Spleen (tissue), 11 donors: ENCODE data around the gene GSDMA. TPM values are rescaled to one million over a fixed set of nuclear protein-coding genes. Genes with fewer than 3 reads are reported as not detected.

ENCODE experiments used
- DNase-seq: peaks from one replicate; pipeline ENCODE4 v3.0.0-alpha.2; 2020
- H3K27ac ChIP-seq, 8 donors: fragments of 200-600 bp; sonication (generic) in 7 of 8; 1 replicate in 4 of 8; 2 replicates in 4 of 8; pipeline versions ENCODE4 v1.5.0 to v1.8.0; 2016 to 2021; ENCODE audit warnings: inconsistent platforms in 4 of 8, mild to moderate bottlenecking in 4 of 8, moderate library complexity in 1 of 8
- H3K27me3 ChIP-seq, 7 donors: fragments of 200-600 bp; sonication (generic) in 6 of 7; replicated peaks in 1 of 7; 1 replicate in 4 of 7; 2 replicates in 3 of 7; pipeline versions ENCODE4 v1.5.0 to v1.8.0; 2016 to 2021; ENCODE audit warnings: inconsistent platforms in 3 of 7, mild to moderate bottlenecking in 1 of 7
- H3K36me3 ChIP-seq, 6 donors: fragments of 200-600 bp; sonication (generic) in 5 of 6; 1 replicate in 4 of 6; 2 replicates in 2 of 6; pipeline versions ENCODE4 v1.5.0 to v1.8.0; 2016 to 2021; ENCODE audit warnings: inconsistent platforms in 2 of 6
- H3K4me1 ChIP-seq, 6 donors: fragments of 200-600 bp; sonication (generic) in 5 of 6; 1 replicate in 3 of 6; 2 replicates in 3 of 6; pipeline versions ENCODE4 v1.5.0 to v1.8.0; 2016 to 2021; ENCODE audit warnings: inconsistent platforms in 3 of 6
- H3K4me3 ChIP-seq, 8 donors: fragments of 200-600 bp; sonication (generic) in 7 of 8; 1 replicate in 4 of 8; 2 replicates in 4 of 8; pipeline versions ENCODE4 v1.5.0 to v1.8.0; 2016 to 2021; ENCODE audit warnings: inconsistent platforms in 4 of 8, mild to moderate bottlenecking in 4 of 8, moderate library complexity in 2 of 8
- H3K9me3 ChIP-seq, 8 donors: fragments of 200-600 bp; sonication (generic) in 7 of 8; 1 replicate in 4 of 8; 2 replicates in 4 of 8; pipeline versions ENCODE4 v1.5.0 to v1.8.0; 2016 to 2021; ENCODE audit warnings: inconsistent platforms in 4 of 8
- CTCF ChIP-seq, 11 experiments: fragments of 200-600 bp in 7 of 11; fragments of 450-650 bp in 4 of 11; sonication (generic) in 4 of 11; IDR thresholded peaks in 8 of 11; conservative IDR thresholded peaks in 3 of 11; 1 replicate in 7 of 11; 2 replicates in 4 of 11; pipeline versions ENCODE4 v1.4.0 to v1.8.0; 2016 to 2021; ENCODE audit warnings: antibody characterized with exemption in 11 of 11, inconsistent platforms in 4 of 11, mild to moderate bottlenecking in 1 of 11
- POLR2A ChIP-seq, 3 donors: fragments of 450-650 bp; IDR thresholded peaks; one replicate each; pipeline ENCODE4 v1.5.1; 2017; ENCODE audit warnings: antibody characterized with exemption in 3 of 3, mild to moderate bottlenecking in 1 of 3
- POLR2AphosphoS5 ChIP-seq, 3 donors: sonication (generic); formaldehyde crosslinking; IDR thresholded peaks; one replicate each; pipeline ENCODE4 v1.5.1; 2017; ENCODE audit warnings: antibody characterized with exemption in 3 of 3
- WGBS, 5 donors: extraction: QIAGEN DNeasy Blood & Tissue Kit in 3 of 5; methylation state at CpG; one replicate each; pipeline versions ENCODE4 v1.1.5 to v1.1.7; 2013 to 2018; 5-methylcytosine and 5-hydroxymethylcytosine counted together
- intact Hi-C: fragments of 100-400 bp; cut with DNase I; formaldehyde crosslinking; loops from one replicate; pipeline ENCODE4 v1.15.0; 2023; ENCODE audit warnings: low total_unique reads
- microRNA-seq, 3 donors: library from miRNA; unstranded; fragments of <30 nt; microRNA quantifications; one replicate each; pipeline versions ENCODE4 to v1.1.0, GENCODE V29; 2019 to 2020
- polyA plus RNA-seq, 3 donors: library from polyadenylated mRNA; stranded (reverse); fragments of 200-250 nt; gene quantifications; one replicate each; pipeline ENCODE4 v1.2.1, GENCODE V29; 2013
- small RNA-seq, 4 donors: library from RNA; depleted of rRNA; stranded (forward); fragments of <200 nt; gene quantifications; one replicate each; pipeline ENCODE3, GENCODE V24; 2016
- total RNA-seq, 7 donors: library from RNA; depleted of rRNA in 3 of 7; stranded (reverse); fragments of >200 nt in 3 of 7; fragmentation: NEBNext Ultra II Directional in 4 of 7; extraction: Animal tissue kit (Norgen Biotek cat#: 25700) in 4 of 7; gene quantifications; one replicate each; pipeline versions ENCODE4 v1.1.0 to v1.2.1, GENCODE V29; 2016 to 2021
- donor health status: healthy with polysubstance abuse.
- donor health status: DM: no; HTN: no; CAD: no; lungs with moderate emphysema.
- donor health status: DM: no; HTN: no; CAD: no.
- donor health status: Bipolar disorder and iron deficiency.
- donor health status: healthy.
- donor health status: DM: no; HTN: no; CAD: no.
- donor health status: DM: yes; HTN: yes; CAD: no.

GSDMA gene
- total and polyA plus RNA-seq, 10 donors, result 0.07 to 1.2 (median 0.41) TPM; not detected in 3

DNA sequence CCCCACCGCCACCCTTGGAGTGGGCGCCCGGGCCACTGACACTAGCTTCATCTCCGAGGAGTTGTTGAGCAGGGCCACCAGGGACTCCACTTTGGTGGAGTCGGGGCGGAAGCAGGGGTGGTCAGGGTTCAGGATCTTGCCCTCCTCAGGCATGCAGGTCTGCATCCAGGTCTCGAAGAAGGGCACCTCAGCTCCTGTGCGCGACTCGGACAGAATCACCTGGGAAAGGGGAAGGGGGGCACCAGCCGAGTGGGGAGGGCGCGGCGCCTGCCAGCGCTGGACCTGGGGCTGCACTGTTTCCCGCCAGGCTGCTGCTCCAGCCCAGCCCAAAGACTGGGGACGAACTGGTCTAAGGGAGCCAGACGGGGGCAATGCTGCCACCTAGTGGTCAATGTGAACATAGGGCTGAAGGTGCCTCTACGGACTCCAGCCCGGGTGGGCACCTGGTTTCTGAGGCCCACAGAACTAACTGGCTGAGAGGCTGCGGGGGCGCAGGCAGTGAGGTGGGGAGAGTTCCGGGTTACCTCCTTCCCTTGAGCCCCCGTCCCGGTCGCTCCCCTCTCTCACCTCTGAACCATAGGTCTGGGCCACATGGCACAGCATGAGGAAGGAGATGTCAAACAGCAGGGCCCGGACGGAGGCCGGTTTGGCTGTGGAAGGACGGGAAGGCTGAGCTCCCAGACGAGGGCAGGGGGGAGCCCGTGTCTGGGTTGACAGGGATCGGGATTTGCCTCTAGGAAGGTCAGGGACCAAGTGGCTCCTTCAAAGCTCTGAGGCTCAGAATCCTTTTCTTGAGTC lies 64.2 kb downstream of the GSDMA start:
- Histone ChIP-seq H3K9me3 (no peaks in the 10 kb centered on the region), H3K36me3 (peaks cover 0 to 100% (median 81%) of the 10 kb centered on the region in 6 donors), H3K27me3 (no peaks in the 10 kb centered on the region), H3K4me3 (no peak overlapping the region), H3K4me1 (peaks cover 12 to 54% (median 30%) of the 10 kb centered on the region in 6 donors), H3K27ac (no peak overlapping the region)
- 28 to 52% (median 45%) methylated on average over 22 to 33 of the region's 33 CpGs for WGBS, 5 donors
- peak; percentile 92 for DNase-seq
- intact Hi-C loops, result no loop called here
- no peak for TF ChIP-seq POLR2A (IDR thresholded peaks at IDR 0.05)
- TF ChIP-seq CTCF (IDR thresholded peaks at IDR 0.05 in 8 of 11, conservative IDR thresholded peaks at IDR 0.05 in 3 of 11), result peak; percentile 79 to 96 (median 91)
- peak in 2 of 3 donors; percentile 46 to 59 for TF ChIP-seq POLR2AphosphoS5 (IDR thresholded peaks at IDR 0.05)

Small RNA genes lying within 50 kb of the gene (microRNA-seq; reads per million reads assigned to microRNA genes)
- 0 to 0.72 (median 0.28) reads per million in 3 donors for gene MIR6884

Small RNA genes lying within 50 kb of the gene (small RNA-seq; reads per million reads assigned to genes)
- gene SNORD124, result 968 to 1,926 (median 1,362) reads per million in 4 donors

Other genes starting within 250 kb of the GSDMA start
- gene MIEN1, start 232.5 kb upstream of the GSDMA start, total RNA-seq, result 10 to 100 TPM; 28.0 to 58.2 (median 40.5) TPM
- gene MIEN1, start 232.5 kb upstream of the GSDMA start, polyA plus RNA-seq, result 10 to 100 TPM; 60.9 to 85.2 (median 78.7) TPM
- 1 to 10 TPM in 2 of 7 donors, under 1 TPM in 4, not detected in 1; 0.51 to 1.9 (median 0.66) TPM for gene GRB7, start 225.1 kb upstream of the GSDMA start, total RNA-seq
- under 1 TPM; 0.04 to 0.19 (median 0.14) TPM for gene GRB7, start 225.1 kb upstream of the GSDMA start, polyA plus RNA-seq
- 100 to 1,000 TPM in 1 of 7 donors, 10 to 100 TPM in 6; 79.1 to 132 (median 86.4) TPM for gene IKZF3, start 98.7 kb upstream of the GSDMA start, total RNA-seq
- 10 to 100 TPM; 17.5 to 33.3 (median 27.8) TPM for gene IKZF3, start 98.7 kb upstream of the GSDMA start, polyA plus RNA-seq
- under 1 TPM in 3 of 7 donors, not detected in 4; 0.16 to 0.46 (median 0.17) TPM for gene ZPBP2, start 94.8 kb upstream of the GSDMA start, total RNA-seq
- gene ZPBP2, start 94.8 kb upstream of the GSDMA start, polyA plus RNA-seq, result under 1 TPM; 0.22 to 0.29 (median 0.24) TPM
- gene GSDMB, start 44.4 kb upstream of the GSDMA start, total RNA-seq, result 10 to 100 TPM; 15.4 to 30.0 (median 21.4) TPM
- 10 to 100 TPM; 13.1 to 41.9 (median 18.2) TPM for gene GSDMB, start 44.4 kb upstream of the GSDMA start, polyA plus RNA-seq
- gene ORMDL3, start 35.4 kb upstream of the GSDMA start, total RNA-seq, result 10 to 100 TPM; 48.0 to 77.6 (median 58.2) TPM
- gene ORMDL3, start 35.4 kb upstream of the GSDMA start, polyA plus RNA-seq, result 10 to 100 TPM; 34.7 to 44.0 (median 40.5) TPM
- gene LRRC3C, start 35.3 kb upstream of the GSDMA start, total RNA-seq, result not detected
- gene LRRC3C, start 35.3 kb upstream of the GSDMA start, polyA plus RNA-seq, result under 1 TPM in 1 of 3 donors, not detected in 2; 0.08 TPM
- gene PSMD3, start 17.8 kb downstream of the GSDMA start, total RNA-seq, result 10 to 100 TPM; 57.4 to 70.6 (median 65.5) TPM
- gene PSMD3, start 17.8 kb downstream of the GSDMA start, polyA plus RNA-seq, result 10 to 100 TPM; 35.6 to 50.8 (median 43.5) TPM
- 1 to 10 TPM in 2 of 7 donors, under 1 TPM in 1, not detected in 4; 0.54 to 1.8 (median 1.6) TPM for gene CSF3, start 52.4 kb downstream of the GSDMA start, total RNA-seq
- 1 to 10 TPM in 2 of 3 donors, under 1 TPM in 1; 0.24 to 1.4 (median 1.2) TPM for gene CSF3, start 52.4 kb downstream of the GSDMA start, polyA plus RNA-seq
- 100 to 1,000 TPM in 1 of 7 donors, 10 to 100 TPM in 6; 71.7 to 102 (median 79.1) TPM for gene MED24, start 91.4 kb downstream of the GSDMA start, total RNA-seq
- 10 to 100 TPM; 29.2 to 54.4 (median 42.7) TPM for gene MED24, start 91.4 kb downstream of the GSDMA start, polyA plus RNA-seq
- gene THRA, start 100.0 kb downstream of the GSDMA start, total RNA-seq, result 10 to 100 TPM; 14.6 to 36.1 (median 19.7) TPM
- gene THRA, start 100.0 kb downstream of the GSDMA start, polyA plus RNA-seq, result 10 to 100 TPM in 1 of 3 donors, 1 to 10 TPM in 2; 3.9 to 12.9 (median 4.7) TPM
- gene NR1D1, start 137.6 kb downstream of the GSDMA start, total RNA-seq, result 10 to 100 TPM in 4 of 7 donors, 1 to 10 TPM in 3; 5.5 to 15.8 (median 10.2) TPM
- 1 to 10 TPM; 3.3 to 6.4 (median 5.2) TPM for gene NR1D1, start 137.6 kb downstream of the GSDMA start, polyA plus RNA-seq
- 100 to 1,000 TPM; 101 to 154 (median 127) TPM for gene MSL1, start 159.0 kb downstream of the GSDMA start, total RNA-seq
- 10 to 100 TPM; 52.6 to 85.0 (median 73.3) TPM for gene MSL1, start 159.0 kb downstream of the GSDMA start, polyA plus RNA-seq
- gene CASC3, start 177.5 kb downstream of the GSDMA start, total RNA-seq, result 100 to 1,000 TPM in 1 of 7 donors, 10 to 100 TPM in 6; 67.0 to 105 (median 78.5) TPM
- gene CASC3, start 177.5 kb downstream of the GSDMA start, polyA plus RNA-seq, result 10 to 100 TPM; 20.2 to 38.9 (median 35.0) TPM
- gene RAPGEFL1, start 214.5 kb downstream of the GSDMA start, total RNA-seq, result 10 to 100 TPM in 2 of 7 donors, 1 to 10 TPM in 5; 5.1 to 12.7 (median 9.5) TPM
- 1 to 10 TPM; 2.9 to 5.9 (median 3.3) TPM for gene RAPGEFL1, start 214.5 kb downstream of the GSDMA start, polyA plus RNA-seq